DMS79 (cell line): Measurements from ENCODE around the gene SHISA7.
"Not testable (repeated sequence)": the region's sequence is repeated elsewhere in the genome, so short reads cannot be mapped to it uniquely, and the experiment has no call there.

ENCODE experiments used
- DNase-seq: peaks from one replicate; lab custom pipeline; 2025; lab: John Stamatoyannopoulos, UW

The SHISA7 gene

DNA sequence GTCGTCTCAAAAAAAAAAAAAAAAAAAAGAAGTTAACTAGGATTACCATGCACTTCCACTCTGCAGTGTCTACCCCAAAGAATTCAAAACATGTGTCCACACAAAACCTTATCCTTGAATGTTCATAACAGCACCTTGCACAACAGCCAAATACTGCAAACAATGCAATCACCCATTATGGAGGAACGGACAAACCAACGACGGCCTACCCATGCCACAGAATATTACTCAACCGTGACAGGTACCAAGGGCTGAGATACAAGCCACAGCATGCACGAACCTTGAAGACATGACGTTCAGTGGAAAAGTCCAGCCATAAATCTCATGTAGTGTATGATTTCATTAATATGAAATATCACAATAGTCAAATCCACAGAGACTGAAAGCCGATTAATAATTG lies 3.0 kb upstream of the SHISA7 start:
- DNase-seq, result peak; percentile 42

GRCh38 chr19:55444646-55445045 lies 1.5 kb upstream of the SHISA7 start:
- no peak for DNase-seq

GRCh38 chr19:55443824-55444480 lies 852 bp upstream of the SHISA7 start:
- DNase-seq, result no peak

- no peak for DNase-seq
These were observed 633 bp downstream of the SHISA7 start for GRCh38 chr19:55442372-55442961.

DNA sequence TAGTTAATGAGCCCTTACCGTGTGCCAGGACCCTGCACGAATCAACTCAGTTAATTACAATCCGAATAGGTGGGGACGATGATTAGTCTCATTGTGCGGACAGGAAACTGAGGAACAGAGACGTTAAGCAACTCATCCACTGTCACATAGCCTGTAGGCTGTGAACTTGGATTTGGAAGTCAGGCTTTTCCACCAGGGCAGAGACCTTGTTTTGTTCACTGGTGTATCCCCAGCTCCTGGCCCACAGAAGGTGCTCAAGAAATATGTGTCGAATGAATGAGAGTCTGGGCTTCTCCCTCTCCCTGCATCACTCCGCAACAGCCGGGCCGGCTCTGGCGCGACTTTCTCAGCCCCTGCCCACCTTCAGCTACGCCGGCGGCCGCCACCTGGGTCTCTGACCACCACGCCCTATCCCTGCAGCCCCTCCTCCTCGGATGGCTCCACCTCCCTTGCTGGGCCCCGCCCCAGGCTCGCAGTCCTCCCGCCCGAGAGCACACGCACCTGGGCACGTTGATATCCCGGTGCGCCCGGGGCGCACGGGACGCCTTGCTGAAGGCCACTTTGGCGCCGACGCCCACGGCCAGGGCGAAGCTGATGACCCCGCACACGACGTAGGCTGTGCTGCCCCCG lies 1.3 kb downstream of the SHISA7 start:
- peak; percentile 48 for DNase-seq

- no peak for DNase-seq
These were observed 1.8 kb downstream of the SHISA7 start for GRCh38 chr19:55441319-55441691.

DNA sequence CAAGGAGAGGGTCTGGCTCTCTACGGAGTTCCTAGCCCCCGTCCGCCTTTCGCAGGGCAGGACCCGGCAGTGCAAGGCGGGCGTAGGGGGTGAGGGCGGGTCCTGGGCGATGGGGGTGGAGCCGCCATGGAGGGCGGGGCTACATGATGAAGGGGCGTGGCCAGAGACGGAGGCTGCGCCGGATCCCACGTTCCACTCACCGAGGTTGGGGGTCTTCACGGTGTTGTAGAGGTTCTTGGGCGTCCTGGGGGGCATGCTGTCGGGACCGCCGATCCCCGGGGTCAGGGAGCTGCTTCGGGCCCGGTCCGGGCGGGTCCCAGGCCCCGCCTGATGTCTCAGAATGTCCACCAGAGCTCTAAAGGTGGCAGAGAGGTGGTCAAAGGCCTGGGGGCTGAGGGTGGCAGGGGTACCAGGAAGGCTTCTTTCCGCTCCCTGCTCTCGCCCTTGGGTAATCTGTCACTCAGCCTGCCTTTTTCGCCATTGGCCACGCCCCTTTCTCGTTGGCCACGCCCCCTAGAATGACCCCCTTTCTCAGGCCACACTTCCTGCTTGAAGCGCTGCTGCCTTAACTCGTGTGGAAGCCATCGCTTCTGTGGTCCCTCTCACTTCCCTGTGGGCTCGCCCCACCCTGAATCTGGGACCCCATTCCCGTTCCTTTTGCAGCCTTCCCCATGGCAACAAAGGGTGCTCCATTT lies 2.5 kb downstream of the SHISA7 start:
- DNase-seq, result no peak

- DNase-seq, result no peak
These were observed 4.0 kb downstream of the SHISA7 start for GRCh38 chr19:55439052-55439451.

DNA sequence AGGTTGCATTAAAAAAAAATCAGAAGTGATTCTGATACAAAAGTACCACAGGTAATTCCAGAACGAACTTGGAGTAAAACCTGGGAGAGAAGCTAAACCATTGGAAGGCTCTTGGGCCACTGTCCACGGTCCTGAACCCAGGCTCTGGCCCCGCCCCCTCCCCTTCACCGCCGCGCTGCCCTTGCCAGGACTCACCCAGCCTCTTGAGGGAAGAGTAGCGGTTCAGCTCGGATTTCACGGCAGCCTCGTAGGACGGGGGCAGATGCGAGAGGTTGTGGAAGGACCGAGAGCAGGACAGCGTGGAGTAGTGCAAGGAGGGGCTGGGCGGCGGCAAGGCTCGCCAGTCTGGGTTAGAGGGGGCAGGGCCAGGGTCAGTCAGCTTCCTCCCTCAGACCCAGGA lies 5.7 kb downstream of the SHISA7 start:
- peak; percentile 56 for DNase-seq

GRCh38 chr19:55436847-55437246 lies 6.3 kb downstream of the SHISA7 start:
- no peak for DNase-seq

GRCh38 chr19:55435020-55435419 lies 8.1 kb downstream of the SHISA7 start:
- DNase-seq, result no peak

DNA sequence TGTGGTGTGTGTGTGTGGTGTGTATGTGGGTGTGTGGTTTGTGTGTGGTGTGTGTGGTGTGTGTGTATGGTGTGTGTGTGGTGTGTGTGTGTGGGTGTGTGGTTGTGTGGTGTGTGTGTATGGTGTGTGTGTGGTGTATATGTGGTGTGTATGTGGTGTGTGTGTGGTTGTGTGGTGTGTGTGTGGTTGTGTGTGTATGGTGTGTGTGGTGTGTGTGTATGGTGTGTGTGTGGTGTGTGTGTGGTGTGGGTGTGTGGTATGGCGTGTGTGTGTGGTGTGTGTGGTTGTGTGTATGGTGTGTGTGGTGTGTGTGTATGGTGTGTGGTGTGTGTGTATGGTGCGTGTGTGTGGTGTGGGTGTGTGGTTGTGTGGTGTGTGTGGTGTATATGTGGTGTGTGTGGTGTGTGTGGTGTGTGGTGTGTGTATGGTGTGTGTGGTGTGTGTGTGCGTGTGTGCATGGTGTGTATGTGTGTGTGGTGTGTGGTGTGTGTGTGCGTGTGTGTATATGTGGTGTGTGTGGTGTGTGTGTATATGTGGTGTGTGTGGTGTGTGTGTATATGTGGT lies 8.7 kb downstream of the SHISA7 start:
- no peak for DNase-seq

GRCh38 chr19:55433292-55433691 lies 9.8 kb downstream of the SHISA7 start:
- no peak for DNase-seq

DNA sequence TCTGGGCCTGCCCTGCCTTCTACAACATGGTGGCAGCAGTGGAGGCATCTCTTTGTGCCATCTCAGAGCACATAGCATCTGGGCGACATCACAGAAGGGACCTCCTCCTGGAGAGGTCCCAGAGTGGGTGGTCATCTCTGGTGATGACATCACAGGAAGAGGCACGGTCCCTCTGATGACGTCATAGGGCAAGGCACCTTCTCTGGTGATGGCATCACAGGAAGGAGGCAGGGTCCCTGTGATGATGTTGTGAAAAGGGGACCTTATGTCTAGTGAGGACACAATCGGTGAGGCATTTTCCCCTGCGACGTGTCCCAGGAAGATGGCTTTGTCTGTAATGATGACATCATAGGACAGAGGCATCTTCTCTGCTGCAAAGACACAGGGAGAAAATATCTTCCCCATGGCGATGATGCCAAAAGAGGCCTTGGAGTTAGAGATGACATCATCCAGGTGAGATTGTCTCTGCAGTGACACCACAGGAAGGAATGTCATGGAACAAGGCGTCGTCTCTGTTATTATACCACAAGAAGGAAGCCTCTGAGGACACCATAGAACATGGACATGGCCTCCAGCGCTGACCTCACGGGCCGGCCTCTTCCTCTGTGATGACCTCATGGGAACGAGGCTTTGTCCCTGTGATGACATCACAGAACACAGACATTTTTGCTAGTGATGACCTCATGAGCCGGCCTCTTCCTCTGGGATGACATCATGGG lies 10.7 kb downstream of the SHISA7 start:
- no peak for DNase-seq

DNA sequence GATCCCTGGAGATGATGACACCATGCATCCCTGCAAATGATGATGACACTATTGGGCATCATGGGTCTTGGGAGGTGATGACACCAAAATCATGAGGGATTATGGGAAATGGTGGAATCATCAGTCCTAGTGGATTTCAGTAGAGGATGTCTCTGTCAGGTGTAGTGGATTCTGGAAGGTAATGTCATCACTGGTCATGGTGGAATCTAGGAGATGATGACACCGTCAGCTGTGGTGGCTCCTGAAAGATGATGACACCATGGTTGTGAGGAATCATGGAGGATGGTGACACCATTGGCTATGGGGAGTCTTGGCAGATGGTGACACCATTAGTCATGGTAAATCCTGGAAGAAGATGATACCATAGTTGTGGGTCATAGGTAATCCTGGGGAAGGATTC lies 11.9 kb downstream of the SHISA7 start:
- no peak for DNase-seq

DNA sequence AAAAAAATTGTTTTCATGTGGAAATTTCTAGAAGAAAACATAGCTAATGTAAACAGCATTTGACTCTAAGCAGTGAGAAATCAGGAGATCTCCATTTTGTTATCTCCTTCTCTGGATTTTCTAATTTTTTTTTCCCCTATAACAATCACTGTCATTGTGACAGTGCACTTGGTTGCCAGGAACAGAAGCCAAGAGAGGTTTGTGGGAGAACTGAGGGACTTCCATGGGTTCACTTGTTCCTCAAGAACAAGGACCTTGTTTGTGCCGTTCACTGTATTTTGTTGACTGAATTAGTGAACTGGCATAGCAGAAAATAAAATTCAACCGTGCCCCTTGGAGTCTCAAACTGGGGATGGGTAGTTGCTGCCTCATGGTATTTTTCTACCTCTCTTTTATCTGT lies 17.1 kb downstream of the SHISA7 start:
- DNase-seq, result no peak

- no peak for DNase-seq
These were observed 18.6 kb downstream of the SHISA7 start for GRCh38 chr19:55424518-55424917.

DNA sequence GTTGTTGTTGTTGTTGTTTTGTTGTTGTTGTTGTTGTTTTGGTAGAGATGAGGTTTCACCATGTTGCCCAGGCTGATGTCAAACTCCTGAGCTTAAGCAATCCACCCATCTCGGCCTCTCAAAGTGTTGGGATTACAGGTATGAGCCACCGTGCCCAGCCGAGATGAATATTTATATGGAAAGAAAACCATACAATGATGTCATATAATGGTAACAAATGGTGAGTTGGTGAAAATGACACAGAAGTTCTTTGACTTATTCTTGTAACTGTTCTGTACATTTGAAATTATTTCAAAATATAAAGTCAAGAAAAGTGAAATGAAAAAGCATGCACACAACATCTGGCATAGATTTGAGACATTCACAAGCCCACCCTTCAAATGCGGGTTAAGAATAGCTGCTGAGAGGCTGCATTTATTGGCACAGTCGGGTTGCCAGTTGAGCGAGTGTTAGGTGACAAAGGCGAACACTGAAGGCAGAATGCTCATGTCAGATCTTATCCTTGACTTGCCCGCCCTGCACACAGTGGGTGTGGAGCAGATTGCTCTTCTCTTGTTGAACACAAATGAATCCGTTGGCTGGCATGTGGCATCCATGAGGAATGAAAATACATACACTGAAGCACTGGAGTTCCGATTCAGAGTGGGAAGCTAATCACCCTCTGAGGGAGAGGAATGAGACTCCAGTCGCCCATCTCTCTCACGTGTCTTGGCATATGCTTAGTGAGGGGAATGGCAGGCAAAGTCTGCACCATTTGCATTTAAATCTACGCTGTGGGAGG lies 19.7 kb downstream of the SHISA7 start:
- DNase-seq, result no peak

GRCh38 chr19:55421281-55421680 lies 21.8 kb downstream of the SHISA7 start:
- not testable (repeated sequence) for DNase-seq

DNA sequence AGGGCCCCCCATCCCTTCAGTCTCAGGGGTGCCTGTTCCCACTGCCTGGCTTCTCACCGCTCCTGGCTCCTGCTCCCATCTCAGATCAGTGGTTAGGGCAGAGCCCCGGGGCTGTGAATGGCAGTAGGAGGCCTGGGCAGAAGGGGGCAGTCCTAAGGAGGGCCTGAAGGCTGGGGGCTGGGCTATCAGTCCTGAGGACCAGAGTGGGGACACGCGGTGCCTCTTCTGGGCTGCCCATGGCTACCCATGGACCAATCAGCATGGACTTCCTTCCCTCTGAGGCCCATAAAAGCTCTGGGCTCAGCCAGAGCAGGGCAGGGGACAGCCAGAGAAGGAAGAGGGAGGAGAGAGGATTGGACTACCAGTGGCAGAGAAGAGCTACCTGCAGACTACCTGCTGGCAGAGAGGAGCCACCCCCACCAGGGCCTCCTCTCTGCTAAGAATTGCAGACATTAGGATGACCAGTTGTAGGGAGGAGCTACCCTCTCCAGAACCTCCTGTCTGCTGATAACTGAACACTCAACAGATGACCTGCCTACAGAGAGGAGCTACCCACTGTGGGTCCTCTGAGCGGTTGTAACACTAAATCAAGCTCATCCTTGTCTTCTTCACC lies 23.4 kb downstream of the SHISA7 start:
- no peak for DNase-seq

GRCh38 chr19:55419103-55419502 lies 24.0 kb downstream of the SHISA7 start:
- no peak for DNase-seq
